Activated CD8-positive, alpha-beta T cell treated with anti-CD3 and anti-CD28 coated beads, Interleukin-2, amount 10 ng/mL, durations not matched to agents 7 days and 5 days (primary cell): ENCODE measurements around the gene TGOLN2. TPM values are rescaled to one million over a fixed set of nuclear protein-coding genes. Genes with fewer than 3 reads are reported as not detected.
"Not testable (repeated sequence)": the region's sequence is repeated elsewhere in the genome, so short reads cannot be mapped to it uniquely, and the experiment has no call there.

Experiments
- ATAC-seq: fragments of 150-1000 bp; cut with Tn5 transposase; one replicate; pipeline ENCODE4 v1.10.0; 2021; ENCODE audit warnings: moderate library complexity
- CTCF ChIA-PET: fragments of 350-600 bp; sonication (Branson Sonifier 250); formaldehyde crosslinking; loops from one replicate; lab custom pipeline; 2021; ENCODE audit warnings: antibody characterized with exemption; lab: Charles Lee
- POLR2A ChIA-PET: fragments of 350-600 bp; sonication (Branson Sonifier 250); formaldehyde crosslinking; loops from one replicate; lab custom pipeline; 2021; ENCODE audit warnings: antibody characterized with exemption; lab: Charles Lee
- DNase-seq: peaks from one replicate; pipeline ENCODE4 v3.0.0-alpha.2; 2020
- H3K27ac Mint-ChIP-seq: one replicate; pipeline ENCODE4 v1.8.0; 2021; ENCODE audit warnings: mild to moderate bottlenecking, mixed read lengths
- H3K27me3 Mint-ChIP-seq: one replicate; pipeline ENCODE4 v1.8.0; 2021; ENCODE audit warnings: low read depth, mixed read lengths
- H3K36me3 Mint-ChIP-seq: one replicate; pipeline ENCODE4 v1.8.0; 2021; ENCODE audit warnings: low read depth, mixed read lengths
- H3K4me1 Mint-ChIP-seq: one replicate; pipeline ENCODE4 v1.8.0; 2021; ENCODE audit warnings: low read depth, mixed read lengths
- H3K4me3 Mint-ChIP-seq: one replicate; pipeline ENCODE4 v1.8.0; 2021; ENCODE audit warnings: mild to moderate bottlenecking, mixed read lengths
- H3K9me3 Mint-ChIP-seq: one replicate; pipeline ENCODE4 v1.8.0; 2022; ENCODE audit warnings: mixed read lengths; ENCODE audit not compliant: insufficient read depth
- total RNA-seq, 2 experiments: library from RNA; stranded (reverse); gene quantifications; one replicate each; pipeline ENCODE4 v1.2.3, GENCODE V29; 2021

TGOLN2 gene
- total RNA-seq: 100 to 1,000 TPM; 100 to 102 TPM

- Mint-ChIP-seq H3K27me3 (no peaks in the 10 kb centered on the region), H3K9me3 (no peaks in the 10 kb centered on the region), H3K4me1 (peaks cover 34% of the 10 kb centered on the region), H3K36me3 (peaks cover 49% of the 10 kb centered on the region), H3K27ac (peak within 1 kb of the TSS; percentile 100), H3K4me3 (peak within 1 kb of the TSS; percentile 97)
- ChIA-PET POLR2A (interaction anchor here (0.6 to 2.8 kb wide), 37 partner anchors 8 to 389 kb away, joined by 3 to 54 read pairs (median 4); partner anchors contain the start of genes ELMOD3, KCMF1, MAT2A and RETSAT), CTCF (interaction anchor here (1.2 to 2.3 kb wide), 4 partner anchors 10 to 113 kb away, joined by 3 to 12 read pairs (median 4); partner anchors contain the start of genes ELMOD3 and RETSAT)
- peak; percentile 86 for ATAC-seq
- DNase-seq: peak; percentile 96
Observed at GRCh38 chr2:85327822-85328617, at the start of gene TGOLN2. Gene TGOLN2 (minus strand): TSS chr2:85327989. CDS start chr2:85327962, 27 bp downstream.

GRCh38 chr2:85377083-85377482, 49.3 kb upstream of the TGOLN2 start:
- ChIA-PET POLR2A (no interaction called here), CTCF (interaction anchor here (1.3 kb wide), 1 partner anchor 15 kb away, joined by 3 read pairs; no protein-coding TSS in a partner anchor)
- Mint-ChIP-seq H3K4me1 (no peaks in the 10 kb centered on the region), H3K27me3 (no peaks in the 10 kb centered on the region), H3K27ac (no peak overlapping the region), H3K36me3 (peaks cover 46% of the 10 kb centered on the region), H3K9me3 (peaks cover 4% of the 10 kb centered on the region), H3K4me3 (no peak overlapping the region)
- ATAC-seq (no peak), DNase-seq (no peak)

GRCh38 chr2:85376291-85377065, 48.7 kb upstream of the TGOLN2 start:
- Mint-ChIP-seq H3K4me3 (no peak overlapping the region), H3K36me3 (peaks cover 44% of the 10 kb centered on the region), H3K27ac (no peak overlapping the region), H3K27me3 (no peaks in the 10 kb centered on the region), H3K4me1 (no peaks in the 10 kb centered on the region), H3K9me3 (peaks cover 4% of the 10 kb centered on the region)
- DNase-seq (no peak), ATAC-seq (no peak)
- ChIA-PET POLR2A (interaction anchor here (1.1 kb wide), 1 partner anchor 40 kb away, joined by 3 read pairs; no protein-coding TSS in a partner anchor), CTCF (interaction anchor here (1.3 kb wide), 1 partner anchor 15 kb away, joined by 3 read pairs; no protein-coding TSS in a partner anchor)

GRCh38 chr2:85371045-85371444, 43.3 kb upstream of the TGOLN2 start:
- no peaks in the 10 kb centered on the region for H3K27me3 Mint-ChIP-seq
- no peak for ATAC-seq
- ChIA-PET CTCF (no interaction called here), POLR2A (interaction anchor here (1.1 kb wide), 2 partner anchors 16 to 44 kb away, joined by 3 to 5 read pairs; partner anchors contain the start of genes ELMOD3 and RETSAT)
- no peak overlapping the region for H3K27ac Mint-ChIP-seq
- DNase-seq: no peak
- H3K9me3 Mint-ChIP-seq: no peaks in the 10 kb centered on the region
- H3K4me1 Mint-ChIP-seq: no peaks in the 10 kb centered on the region
- no peak overlapping the region for H3K4me3 Mint-ChIP-seq
- peaks cover 13% of the 10 kb centered on the region for H3K36me3 Mint-ChIP-seq

- Mint-ChIP-seq H3K27ac (no peak overlapping the region), H3K4me1 (no peaks in the 10 kb centered on the region), H3K27me3 (no peaks in the 10 kb centered on the region), H3K4me3 (no peak overlapping the region), H3K36me3 (peaks cover 9% of the 10 kb centered on the region), H3K9me3 (no peaks in the 10 kb centered on the region)
- no peak for ATAC-seq
- ChIA-PET CTCF (interaction anchor here (0.6 kb wide), 1 partner anchor 14 kb away, joined by 3 read pairs; no protein-coding TSS in a partner anchor), POLR2A (interaction anchor here (1.1 kb wide), 1 partner anchor 15 kb away, joined by 5 read pairs; the partner anchor contains the start of genes ELMOD3 and RETSAT)
- no peak for DNase-seq
Observed at GRCh38 chr2:85369500-85369899, 41.7 kb upstream of the TGOLN2 start.

GRCh38 chr2:85368921-85369320, 41.1 kb upstream of the TGOLN2 start:
- H3K9me3 Mint-ChIP-seq: no peaks in the 10 kb centered on the region
- ATAC-seq: no peak
- H3K36me3 Mint-ChIP-seq: peaks cover 7% of the 10 kb centered on the region
- POLR2A ChIA-PET: no interaction called here
- DNase-seq: no peak
- peak overlapping the region; percentile 46 for H3K27ac Mint-ChIP-seq
- CTCF ChIA-PET: no interaction called here
- no peaks in the 10 kb centered on the region for H3K4me1 Mint-ChIP-seq
- H3K4me3 Mint-ChIP-seq: no peak overlapping the region
- H3K27me3 Mint-ChIP-seq: no peaks in the 10 kb centered on the region

GRCh38 chr2:85367180-85367579, 39.4 kb upstream of the TGOLN2 start:
- Mint-ChIP-seq H3K36me3 (peaks cover 10% of the 10 kb centered on the region), H3K4me1 (no peaks in the 10 kb centered on the region), H3K9me3 (no peaks in the 10 kb centered on the region), H3K27ac (no peak overlapping the region), H3K27me3 (no peaks in the 10 kb centered on the region), H3K4me3 (no peak overlapping the region)
- POLR2A ChIA-PET: interaction anchor here (1.9 kb wide), 1 partner anchor 39 kb away, joined by 5 read pairs; the partner anchor contains the start of gene TGOLN2
- DNase-seq: no peak
- CTCF ChIA-PET: no interaction called here
- ATAC-seq: no peak

- peaks cover 27% of the 10 kb centered on the region for H3K36me3 Mint-ChIP-seq
- H3K9me3 Mint-ChIP-seq, H3K27ac Mint-ChIP-seq, DNase-seq, CTCF ChIA-PET, H3K27me3 Mint-ChIP-seq, ATAC-seq, H3K4me3 Mint-ChIP-seq, H3K4me1 Mint-ChIP-seq: not testable (repeated sequence)
- POLR2A ChIA-PET: interaction anchor here (1.4 kb wide), 1 partner anchor 8 kb away, joined by 5 read pairs; the partner anchor contains the start of genes ELMOD3 and RETSAT
Observed at GRCh38 chr2:85362653-85363387, 35.0 kb upstream of the TGOLN2 start.

- Mint-ChIP-seq H3K4me3 (no peak overlapping the region), H3K4me1 (peaks cover 38% of the 10 kb centered on the region), H3K27ac (no peak overlapping the region), H3K36me3 (peaks cover 44% of the 10 kb centered on the region), H3K27me3 (no peaks in the 10 kb centered on the region), H3K9me3 (no peaks in the 10 kb centered on the region)
- POLR2A ChIA-PET: interaction anchor here (1.8 kb wide), 1 partner anchor 181 kb away, joined by 6 read pairs; the partner anchor contains the start of gene MAT2A
- ATAC-seq (no peak), DNase-seq (no peak)
- CTCF ChIA-PET: interaction anchor here (1.2 to 1.3 kb wide), 2 partner anchors 62 to 198 kb away, joined by 3 to 4 read pairs; no protein-coding TSS in a partner anchor
Observed at GRCh38 chr2:85357736-85358135, 29.9 kb upstream of the TGOLN2 start.

- CTCF ChIA-PET: interaction anchor here (1.1 kb wide), 1 partner anchor 194 kb away, joined by 4 read pairs; no protein-coding TSS in a partner anchor
- Mint-ChIP-seq H3K9me3 (no peaks in the 10 kb centered on the region), H3K36me3 (peaks cover 44% of the 10 kb centered on the region), H3K27me3 (no peaks in the 10 kb centered on the region), H3K4me1 (peaks cover 45% of the 10 kb centered on the region), H3K27ac (no peak overlapping the region), H3K4me3 (peak overlapping the region; percentile 99)
- ATAC-seq: no peak
- POLR2A ChIA-PET: interaction anchor here (0.6 to 1.8 kb wide), 3 partner anchors 27 to 206 kb away, joined by 3 to 6 read pairs (median 4); partner anchors contain the start of gene MAT2A
- DNase-seq: no peak
Observed at GRCh38 chr2:85356186-85356585, 28.4 kb upstream of the TGOLN2 start.
